HG02852 (cell line): ENCODE measurements around the gene PCCB.
"Not testable (repeated sequence)": the region's sequence is repeated elsewhere in the genome, so short reads cannot be mapped to it uniquely, and the experiment has no call there.

Source experiments
- ATAC-seq: cut with Tn5 transposase; IDR thresholded peaks from one replicate; pipeline ENCODE4 v1.9.1; 2021; ENCODE audit warnings: mild to moderate bottlenecking, moderate library complexity; ENCODE audit not compliant: unreplicated experiment

PCCB gene

GRCh38 chr3:136311968-136312367, 61.8 kb downstream of the PCCB start:
- ATAC-seq = no peak

- ATAC-seq = no peak
Measured at GRCh38 chr3:136326316-136326715, 76.2 kb downstream of the PCCB start.

- ATAC-seq = no peak
Measured at GRCh38 chr3:136327671-136328070, 77.5 kb downstream of the PCCB start.

- ATAC-seq = no peak
Measured at GRCh38 chr3:136329593-136329992, 79.5 kb downstream of the PCCB start.

- ATAC-seq = no peak
Measured at GRCh38 chr3:136330900-136331299, 80.8 kb downstream of the PCCB start.

- no peak for ATAC-seq
Measured at GRCh38 chr3:136332302-136332701, 82.2 kb downstream of the PCCB start.

- no peak for ATAC-seq
Measured at GRCh38 chr3:136332776-136333175, 82.6 kb downstream of the PCCB start.

GRCh38 chr3:136334209-136334608, 84.1 kb downstream of the PCCB start:
- no peak for ATAC-seq

- ATAC-seq = not testable (repeated sequence)
Measured at GRCh38 chr3:136334726-136335125, 84.6 kb downstream of the PCCB start.

- ATAC-seq = no peak
Measured at GRCh38 chr3:136336329-136337100, 86.4 kb downstream of the PCCB start.

GRCh38 chr3:136343446-136343845, 93.3 kb downstream of the PCCB start:
- no peak for ATAC-seq

GRCh38 chr3:136343873-136344555, 93.9 kb downstream of the PCCB start:
- no peak for ATAC-seq

- no peak for ATAC-seq
Measured at GRCh38 chr3:136346486-136346885, 96.3 kb downstream of the PCCB start.

- no peak for ATAC-seq
Measured at GRCh38 chr3:136350132-136350531, 100.0 kb downstream of the PCCB start.

GRCh38 chr3:136350557-136350956, 100.4 kb downstream of the PCCB start:
- no peak for ATAC-seq

GRCh38 chr3:136351351-136351750, 101.2 kb downstream of the PCCB start:
- no peak for ATAC-seq

GRCh38 chr3:136351905-136352304, 101.8 kb downstream of the PCCB start:
- no peak for ATAC-seq

- peak; percentile 71 for ATAC-seq
Measured at GRCh38 chr3:136353461-136353860, 103.3 kb downstream of the PCCB start.

- no peak for ATAC-seq
Measured at GRCh38 chr3:136366289-136366688, 116.1 kb downstream of the PCCB start.

- not testable (repeated sequence) for ATAC-seq
Measured at GRCh38 chr3:136375800-136376199, 125.7 kb downstream of the PCCB start.

GRCh38 chr3:136377508-136377907, 127.4 kb downstream of the PCCB start:
- ATAC-seq = no peak

- ATAC-seq = no peak
Measured at GRCh38 chr3:136378011-136378410, 127.9 kb downstream of the PCCB start.
